Caco-2 (cell line): ENCODE results near the gene PITX2. TPM values are rescaled to one million over a fixed set of nuclear protein-coding genes. Genes with fewer than 3 reads are reported as not detected.

Experiments
- total RNA-seq: library from RNA; stranded (reverse); gene quantifications from 2 replicates; pipeline ENCODE4 v1.2.3, GENCODE V29; 2022

The PITX2 gene
- total RNA-seq, 1 experiment from 2014 or later, result 82.8 TPM

Other genes with a start within 250 kb of the PITX2 start
- 4.7 and 5.6 TPM in 2 replicates for gene ENPEP, start 146.9 kb downstream of the PITX2 start, total RNA-seq